GM12865 (cell line): Measurements from ENCODE around the gene DENND1B.

ENCODE experiments used
- DNase-seq: peaks from one replicate; pipeline ENCODE4 v3.0.0; 2010; ENCODE audit warnings: low read depth
- H3K4me3 ChIP-seq: 2 replicates; pipeline ENCODE4 v1.5.1; 2011; ENCODE audit warnings: mild to moderate bottlenecking, low read depth, low read length, control low read depth
- TF ChIP-seq, protein P1 (sequence below): IDR thresholded peaks from 2 replicates; pipeline ENCODE4 v1.5.1; 2011; ENCODE audit warnings: low read length, control low read depth, low read depth, inconsistent platforms; ENCODE audit not compliant: insufficient read depth; ENCODE audit errors: missing control alignments

Gene DENND1B

DNA sequence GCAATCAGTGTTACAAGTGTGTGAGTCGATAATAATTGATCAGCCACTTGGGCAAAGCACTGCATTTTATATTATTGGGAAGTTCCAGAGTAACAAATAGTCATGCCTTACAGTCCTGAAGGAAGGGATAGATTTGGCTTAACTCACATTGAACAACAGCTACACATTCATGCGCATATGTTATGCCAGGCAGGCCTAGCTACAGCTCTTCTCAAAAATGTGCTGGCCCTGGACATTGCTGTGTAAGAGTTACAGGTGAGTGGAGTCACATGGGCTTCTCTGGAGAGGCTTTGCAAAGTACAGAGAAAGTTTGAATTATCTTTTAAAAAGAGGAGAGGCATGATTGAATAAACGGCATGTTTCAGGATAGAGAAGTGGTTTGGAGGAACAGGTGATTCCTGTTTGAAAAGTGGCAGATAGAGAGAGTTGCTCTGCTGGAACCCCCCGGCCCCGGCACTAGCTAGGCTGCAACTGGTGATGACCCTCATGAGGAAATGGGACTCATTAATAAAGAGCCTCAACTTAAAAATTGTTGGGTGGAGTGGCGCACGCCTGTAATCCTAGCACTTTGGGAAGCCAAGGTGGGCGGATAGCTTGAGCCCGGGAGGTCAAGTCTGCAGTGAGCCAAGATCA, 306.6 kb downstream of the DENND1B start:
- TF ChIP-seq, protein P1, sequence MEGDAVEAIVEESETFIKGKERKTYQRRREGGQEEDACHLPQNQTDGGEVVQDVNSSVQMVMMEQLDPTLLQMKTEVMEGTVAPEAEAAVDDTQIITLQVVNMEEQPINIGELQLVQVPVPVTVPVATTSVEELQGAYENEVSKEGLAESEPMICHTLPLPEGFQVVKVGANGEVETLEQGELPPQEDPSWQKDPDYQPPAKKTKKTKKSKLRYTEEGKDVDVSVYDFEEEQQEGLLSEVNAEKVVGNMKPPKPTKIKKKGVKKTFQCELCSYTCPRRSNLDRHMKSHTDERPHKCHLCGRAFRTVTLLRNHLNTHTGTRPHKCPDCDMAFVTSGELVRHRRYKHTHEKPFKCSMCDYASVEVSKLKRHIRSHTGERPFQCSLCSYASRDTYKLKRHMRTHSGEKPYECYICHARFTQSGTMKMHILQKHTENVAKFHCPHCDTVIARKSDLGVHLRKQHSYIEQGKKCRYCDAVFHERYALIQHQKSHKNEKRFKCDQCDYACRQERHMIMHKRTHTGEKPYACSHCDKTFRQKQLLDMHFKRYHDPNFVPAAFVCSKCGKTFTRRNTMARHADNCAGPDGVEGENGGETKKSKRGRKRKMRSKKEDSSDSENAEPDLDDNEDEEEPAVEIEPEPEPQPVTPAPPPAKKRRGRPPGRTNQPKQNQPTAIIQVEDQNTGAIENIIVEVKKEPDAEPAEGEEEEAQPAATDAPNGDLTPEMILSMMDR, result no peak
- DNase-seq, result no peak
- H3K4me3 ChIP-seq, result no peak overlapping the region

DNA sequence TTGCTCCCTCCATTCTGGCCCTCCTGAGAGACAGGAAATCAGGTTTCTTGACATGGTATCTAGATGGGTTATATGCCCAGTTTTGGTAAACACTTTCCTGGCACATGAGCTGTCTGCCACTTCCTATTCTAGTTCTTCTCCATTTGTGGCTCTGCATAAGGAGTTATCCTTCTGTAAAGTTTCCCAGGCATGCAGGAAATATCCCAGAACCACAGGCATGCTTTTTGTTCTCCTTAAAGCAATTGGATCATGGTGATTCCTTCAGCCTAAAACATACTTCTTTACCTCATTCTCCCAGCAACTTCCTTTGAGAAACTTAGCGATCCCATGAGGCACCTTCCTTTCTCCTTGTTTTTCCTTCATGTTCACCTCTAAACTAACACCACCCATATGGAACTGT, 307.4 kb downstream of the DENND1B start:
- TF ChIP-seq, protein P1, result no peak
- DNase-seq, result no peak
- no peak overlapping the region for H3K4me3 ChIP-seq

DNA sequence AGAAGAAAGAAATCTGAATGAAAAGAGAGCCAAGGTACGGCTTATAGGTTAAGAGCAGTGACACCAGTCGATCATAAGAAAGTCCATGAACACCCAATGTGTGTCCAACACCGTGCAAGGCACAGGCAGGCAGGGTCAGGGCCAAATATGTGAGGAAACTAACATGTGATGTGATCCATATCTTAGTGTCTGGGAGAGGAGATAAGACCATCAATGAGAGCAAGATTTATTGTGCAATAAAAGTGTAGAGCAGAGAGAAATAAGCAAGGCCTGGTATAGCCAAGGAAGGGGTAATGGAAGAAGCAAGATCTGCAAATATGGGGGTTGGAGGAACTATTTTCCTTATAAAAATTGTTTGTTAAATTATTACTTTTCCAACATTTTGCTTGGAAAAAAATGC, 308.5 kb downstream of the DENND1B start:
- DNase-seq, result no peak
- H3K4me3 ChIP-seq, result no peak overlapping the region
- TF ChIP-seq, protein P1, result no peak

DNA sequence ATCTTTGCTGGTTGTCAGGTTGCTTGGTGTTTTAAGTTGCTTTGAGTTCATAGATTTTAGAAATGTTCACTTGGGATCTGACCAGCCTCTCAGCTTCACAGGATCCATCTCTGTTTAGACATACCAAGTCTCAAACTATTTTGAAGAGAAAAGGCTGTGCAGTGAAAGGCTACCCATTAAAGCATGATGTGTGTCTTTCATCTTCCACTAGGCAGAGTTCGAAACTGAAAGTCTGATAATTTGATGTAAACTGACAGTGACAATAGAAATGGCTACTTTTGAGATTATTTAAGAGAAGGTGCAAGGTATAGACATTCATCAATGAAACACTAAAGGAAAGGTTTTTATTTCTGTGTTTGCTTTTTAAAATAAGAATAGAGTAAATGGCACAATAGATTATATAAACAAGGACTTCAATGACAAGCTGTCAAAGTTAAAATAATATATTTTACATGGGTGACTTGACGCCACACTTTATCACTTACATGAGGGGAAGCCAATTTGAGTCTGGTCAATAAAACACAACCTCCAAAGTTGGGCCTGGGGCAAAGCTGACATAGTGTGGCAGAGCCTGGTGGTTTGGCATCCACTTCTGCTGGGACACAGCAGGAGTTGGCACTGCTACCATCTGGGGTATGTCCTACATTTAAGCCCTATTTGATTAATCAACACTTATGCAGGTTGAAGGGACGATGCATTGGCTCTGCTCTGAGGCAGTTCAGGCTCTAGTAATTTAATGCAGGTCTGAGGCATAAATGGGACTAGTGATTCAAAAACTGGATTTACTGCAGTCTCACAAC, 309.6 kb downstream of the DENND1B start:
- no peak overlapping the region for H3K4me3 ChIP-seq
- TF ChIP-seq, protein P1, result no peak
- no peak for DNase-seq

DNA sequence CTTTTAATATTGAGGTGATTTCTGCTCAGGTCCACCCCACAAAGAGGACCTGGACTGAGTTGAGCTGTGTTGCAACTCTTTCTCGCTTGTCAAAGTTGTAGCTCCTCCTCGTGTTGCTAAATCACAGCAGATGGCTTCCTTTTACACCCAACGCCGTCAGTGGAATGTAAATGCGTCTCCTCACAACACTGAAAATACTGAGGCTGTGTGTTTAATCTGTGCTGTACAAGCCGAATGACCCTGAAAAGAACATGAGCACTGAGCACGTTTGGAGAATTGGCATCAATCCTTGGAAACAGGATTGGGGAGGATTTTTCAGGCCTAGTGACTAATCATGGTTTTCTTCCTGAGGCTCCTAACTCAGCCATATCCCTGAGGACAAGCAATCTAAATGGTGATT, 311.2 kb downstream of the DENND1B start:
- no peak for DNase-seq
- TF ChIP-seq, protein P1, result no peak
- H3K4me3 ChIP-seq, result no peak overlapping the region

DNA sequence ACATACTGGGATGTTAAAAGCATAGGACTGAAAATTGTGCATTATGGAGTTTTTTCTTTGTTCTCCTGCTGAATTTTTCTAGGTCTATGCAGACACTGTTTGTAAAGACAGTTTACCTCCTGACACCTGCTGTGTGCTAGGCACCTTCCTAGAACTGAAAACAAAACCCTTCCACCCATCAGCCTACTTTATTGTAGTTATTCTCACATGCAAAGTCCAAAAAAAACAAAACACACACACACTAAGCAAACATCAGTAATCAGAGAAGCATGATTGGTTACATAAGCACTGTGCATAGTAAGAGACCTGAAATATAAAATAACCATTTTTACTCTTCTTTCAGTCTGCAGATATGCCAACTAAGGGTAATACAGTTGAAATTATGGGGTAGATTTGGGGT, 312.1 kb downstream of the DENND1B start:
- no peak for DNase-seq
- H3K4me3 ChIP-seq, result no peak overlapping the region
- TF ChIP-seq, protein P1, result no peak
